AG09319 (cell line): ENCODE results near the gene LMAN2L.
A peak's percentile ranks its signal among the peaks of the same experiment; 100 is the strongest.

Experiments
- DNase-seq: peaks from one replicate; pipeline ENCODE4 v3.0.0-alpha.2; 2010; ENCODE audit warnings: low read depth; ENCODE audit errors: extremely low read depth
- CTCF ChIP-seq: IDR thresholded peaks from 2 replicates; pipeline ENCODE4 v1.5.1; 2011; ENCODE audit warnings: low read depth, mild to moderate bottlenecking, inconsistent platforms, low read length, moderate library complexity

LMAN2L gene

GRCh38 chr2:96767135-96767871, 27.4 kb upstream of the LMAN2L start:
- TF ChIP-seq CTCF: no peak
- DNase-seq: no peak

GRCh38 chr2:96764253-96764637, 24.4 kb upstream of the LMAN2L start:
- TF ChIP-seq CTCF: no peak
- DNase-seq: no peak

GRCh38 chr2:96763511-96764252, 23.8 kb upstream of the LMAN2L start:
- DNase-seq: no peak
- peak; percentile 43 for TF ChIP-seq CTCF

- no peak for TF ChIP-seq CTCF
- no peak for DNase-seq
These were observed 22.9 kb upstream of the LMAN2L start for GRCh38 chr2:96762529-96763311.

- peak; percentile 34 for TF ChIP-seq CTCF
- DNase-seq: no peak
These were observed 21.3 kb upstream of the LMAN2L start for GRCh38 chr2:96760986-96761832.

- TF ChIP-seq CTCF: no peak; the same call in 1 of the 2 replicates
- DNase-seq: peak; percentile 81
These were observed 20.4 kb upstream of the LMAN2L start, which contains the start of gene CNNM4 for GRCh38 chr2:96760036-96760985. Gene CNNM4, plus strand, starts transcription at chr2:96760902. Its CDS starts 98 bp downstream, at chr2:96761000.
